ENCODE measurements around the gene SMARCC2.

SMARCC2 gene

GRCh38 chr12:56189099-56189917 lies at the start of gene SMARCC2:
TSS of gene SMARCC2 (minus strand) at chr12:56189483. CDS start at chr12:56189461, 22 bp downstream.
- peak; percentile 83 for DNase-seq

DNA sequence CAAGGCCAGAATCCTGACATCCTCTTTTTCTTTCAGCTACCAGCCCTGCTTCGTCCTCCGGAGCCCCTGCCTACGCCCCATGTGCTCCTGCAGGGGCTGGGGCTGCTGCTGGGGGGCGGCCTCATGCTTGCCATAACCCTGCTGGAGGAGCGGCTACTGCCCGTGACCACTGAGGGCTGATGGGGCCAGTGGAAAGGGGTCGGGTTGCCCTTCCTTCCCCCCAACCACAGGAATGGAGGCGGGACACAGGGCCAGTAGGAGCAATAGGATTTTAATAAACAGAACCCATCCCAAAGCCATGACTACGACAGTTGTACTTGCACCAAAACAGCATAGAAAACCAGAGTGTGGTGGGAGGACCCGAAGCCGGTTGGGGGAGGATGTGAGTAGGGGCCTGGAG lies 48.3 kb upstream of the SMARCC2 start:
- DNase-seq: no peak

DNA sequence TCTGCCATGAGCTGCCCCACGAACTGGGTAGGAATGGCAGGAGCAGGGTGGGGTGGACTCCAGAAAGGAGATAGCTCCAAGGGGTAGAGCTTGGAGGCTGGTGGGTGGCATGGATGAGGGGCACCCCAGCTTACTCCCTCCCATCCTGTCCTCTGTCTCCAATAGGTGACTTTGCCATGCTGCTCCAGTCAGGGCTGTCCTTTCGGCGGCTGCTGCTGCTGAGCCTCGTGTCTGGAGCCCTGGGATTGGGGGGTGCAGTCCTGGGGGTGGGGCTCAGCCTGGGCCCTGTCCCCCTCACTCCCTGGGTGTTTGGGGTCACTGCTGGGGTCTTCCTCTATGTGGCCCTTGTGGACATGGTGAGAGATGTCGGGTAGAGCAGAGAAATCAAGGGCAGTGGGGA lies 47.7 kb upstream of the SMARCC2 start:
- no peak for DNase-seq

- DNase-seq: no peak
Measured at GRCh38 chr12:56236091-56236490, 46.8 kb upstream of the SMARCC2 start.

GRCh38 chr12:56234746-56235436 lies 45.6 kb upstream of the SMARCC2 start:
- no peak for DNase-seq

DNA sequence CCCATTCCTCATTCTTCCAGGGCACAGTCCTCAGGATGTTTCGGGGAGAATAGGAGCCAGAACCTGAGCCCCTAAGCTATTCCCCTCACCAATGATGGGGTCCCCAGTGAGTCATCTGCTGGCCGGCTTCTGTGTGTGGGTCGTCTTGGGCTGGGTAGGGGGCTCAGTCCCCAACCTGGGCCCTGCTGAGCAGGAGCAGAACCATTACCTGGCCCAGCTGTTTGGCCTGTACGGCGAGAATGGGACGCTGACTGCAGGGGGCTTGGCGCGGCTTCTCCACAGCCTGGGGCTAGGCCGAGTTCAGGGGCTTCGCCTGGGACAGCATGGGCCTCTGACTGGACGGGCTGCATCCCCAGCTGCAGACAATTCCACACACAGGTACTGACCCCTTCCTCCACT lies 41.9 kb upstream of the SMARCC2 start:
- no peak for DNase-seq

GRCh38 chr12:56230432-56231183 lies 41.3 kb upstream of the SMARCC2 start:
- DNase-seq: no peak

GRCh38 chr12:56229916-56230431 lies 40.7 kb upstream of the SMARCC2 start, which contains the start of gene SLC39A5:
TSS of gene SLC39A5 (plus strand) at chr12:56230051. CDS start at chr12:56231275, 1,224 bp downstream.
- DNase-seq: no peak

- DNase-seq: no peak
Measured at GRCh38 chr12:56229082-56229481, 39.8 kb upstream of the SMARCC2 start.

GRCh38 chr12:56224954-56225353 lies 35.7 kb upstream of the SMARCC2 start:
- DNase-seq: no peak

DNA sequence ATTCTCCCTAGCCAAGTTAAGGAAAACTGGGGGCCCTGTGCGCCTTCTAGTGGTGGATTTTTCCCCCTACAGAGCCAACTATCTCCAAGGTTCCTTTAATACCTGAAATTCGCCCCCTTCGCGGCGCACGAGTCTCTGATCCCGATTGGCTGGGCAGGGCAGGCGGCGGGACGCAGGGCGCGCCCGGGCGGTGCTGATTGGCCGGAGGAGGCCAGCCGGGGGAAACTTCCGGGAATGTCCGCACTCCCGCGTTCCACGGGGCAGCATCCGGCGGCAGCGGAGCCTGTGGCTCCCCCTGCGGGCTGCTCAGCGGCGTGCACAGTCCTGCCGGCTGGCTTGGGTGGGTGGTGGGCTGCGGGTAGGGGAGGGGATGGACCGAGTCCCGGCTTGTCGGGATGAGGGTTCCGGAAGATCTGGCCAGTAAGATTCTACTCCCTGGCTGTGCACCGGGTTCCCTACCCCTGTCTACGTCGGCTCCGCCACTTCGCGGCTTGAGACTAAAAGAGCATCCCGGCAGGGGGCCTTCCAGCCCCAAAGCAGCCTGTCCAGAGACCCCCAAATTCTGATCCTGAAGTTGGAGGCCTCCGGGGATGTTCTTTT lies 34.9 kb upstream of the SMARCC2 start, which contains the start of gene NABP2:
TSS of gene NABP2 (plus strand) at position 241 of the 600 bp plus-strand sequence. CDS start 515 bp downstream, outside the sequence.
- DNase-seq: peak; percentile 95

GRCh38 chr12:56223571-56224101 lies 34.4 kb upstream of the SMARCC2 start:
- no peak for DNase-seq

- DNase-seq: no peak
Measured at GRCh38 chr12:56222531-56222895, 33.2 kb upstream of the SMARCC2 start.

- DNase-seq: peak; percentile 95
Measured at GRCh38 chr12:56221757-56222530, 32.7 kb upstream of the SMARCC2 start, which contains the start of gene RNF41. TSS of gene RNF41 (minus strand) at chr12:56221922. CDS start at chr12:56214047, 7,875 bp downstream.

GRCh38 chr12:56221232-56221756 lies 32.0 kb upstream of the SMARCC2 start:
- DNase-seq: peak; percentile 86

DNA sequence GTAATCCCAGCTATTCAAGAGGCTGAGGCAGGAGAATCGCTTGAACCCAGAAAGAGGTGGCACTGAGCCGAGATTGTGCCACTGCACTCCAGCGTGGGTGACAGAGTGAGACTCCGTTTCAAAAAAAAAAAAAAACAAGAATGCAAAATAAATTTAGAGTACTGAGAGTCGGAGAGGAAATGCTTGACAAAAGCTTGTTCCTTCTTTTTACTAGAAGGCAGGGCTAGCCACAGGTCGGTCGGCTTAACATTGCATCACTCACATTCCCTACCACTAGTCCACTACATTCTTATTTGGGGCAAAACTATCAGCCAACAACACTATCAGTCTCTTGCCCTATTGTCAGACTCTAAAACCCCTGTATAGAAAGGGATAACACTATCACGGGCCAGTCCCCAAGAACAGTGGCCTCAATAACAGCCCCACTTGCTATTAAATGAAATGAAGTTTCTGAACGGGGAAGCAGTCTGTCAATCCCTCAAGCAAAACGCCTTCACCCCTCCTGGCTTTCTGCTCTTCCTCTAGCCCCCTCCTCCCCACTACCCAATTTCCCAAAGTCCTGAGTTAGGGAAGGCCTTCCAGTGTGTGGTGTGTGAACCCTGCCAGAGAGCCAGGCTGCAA lies 31.4 kb upstream of the SMARCC2 start:
- no peak for DNase-seq

- no peak for DNase-seq
Measured at GRCh38 chr12:56219840-56220239, 30.6 kb upstream of the SMARCC2 start.

DNA sequence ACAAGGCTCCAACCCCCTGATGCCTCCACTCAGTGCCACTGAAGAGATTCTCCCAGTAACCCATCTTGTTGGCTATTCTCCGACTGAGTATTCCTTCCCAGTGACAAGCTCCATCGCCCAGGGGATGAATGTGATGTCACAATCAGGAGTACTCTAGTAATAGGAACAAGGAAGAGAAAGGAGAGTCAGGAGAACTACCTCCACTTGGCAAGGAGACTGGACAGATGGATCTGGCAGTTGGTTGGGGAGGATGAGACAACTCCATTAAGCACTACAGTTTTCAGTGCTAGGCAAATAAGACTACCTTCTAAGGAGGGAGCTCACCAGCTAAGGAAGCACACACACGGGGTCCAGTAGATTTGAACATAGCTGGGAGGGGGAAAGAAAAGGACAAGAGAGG lies 27.2 kb upstream of the SMARCC2 start:
- no peak for DNase-seq

- no peak for DNase-seq
Measured at GRCh38 chr12:56213878-56214277, 24.6 kb upstream of the SMARCC2 start.

GRCh38 chr12:56212361-56212760 lies 23.1 kb upstream of the SMARCC2 start:
- DNase-seq: no peak

DNA sequence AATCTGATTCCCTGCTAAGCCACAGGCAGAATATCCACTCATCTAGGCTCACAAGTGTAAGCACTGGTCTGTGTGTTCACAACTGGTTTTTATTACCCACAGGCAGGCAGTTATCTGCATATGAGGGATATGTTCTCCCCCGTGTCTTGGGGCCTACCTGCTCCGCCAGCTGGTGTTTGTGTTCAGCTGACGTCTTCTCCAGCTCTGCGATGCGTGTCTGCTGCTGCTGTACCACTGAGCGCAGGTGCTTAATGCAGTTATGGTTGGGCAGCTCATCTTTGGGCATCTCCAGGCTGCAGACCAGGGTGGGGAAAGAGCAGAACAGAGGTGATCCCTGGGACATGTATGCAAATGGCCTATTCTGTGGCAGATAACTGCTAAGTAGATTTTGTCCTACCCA lies 18.7 kb upstream of the SMARCC2 start:
- DNase-seq: peak; percentile 25

All from NCI-H2171 (cell line).